ENCODE results near the gene NPBWR2.

GRCh38 chr20:64067733-64068307, 39.5 kb downstream of the NPBWR2 start:
- TF ChIP-seq ZNF274 (IDR thresholded peaks at IDR 0.05; ENCODE audit: low read length) (no peak), ZNF274 (tag by site-specific recombination; IDR thresholded peaks at IDR 0.05; ENCODE audit: borderline replicate concordance) (no peak), ZFP3 (tag by site-specific recombination; IDR thresholded peaks at IDR 0.05; ENCODE audit: low read depth) (no peak), SP2 (tag by site-specific recombination; IDR thresholded peaks at IDR 0.05) (no peak), ZNF138 (tag by site-specific recombination; IDR thresholded peaks at IDR 0.05; ENCODE audit: borderline replicate concordance) (no peak)
